CD4-positive, alpha-beta T cell treated with Interleukin-4 for 1 hour (primary cell): ENCODE data around the gene MAF.

ENCODE experiments used
- DNase-seq, 2 donors: peaks; one replicate each; pipeline ENCODE4 v3.0.0-alpha.2; 2020 to 2022

Gene MAF

DNA sequence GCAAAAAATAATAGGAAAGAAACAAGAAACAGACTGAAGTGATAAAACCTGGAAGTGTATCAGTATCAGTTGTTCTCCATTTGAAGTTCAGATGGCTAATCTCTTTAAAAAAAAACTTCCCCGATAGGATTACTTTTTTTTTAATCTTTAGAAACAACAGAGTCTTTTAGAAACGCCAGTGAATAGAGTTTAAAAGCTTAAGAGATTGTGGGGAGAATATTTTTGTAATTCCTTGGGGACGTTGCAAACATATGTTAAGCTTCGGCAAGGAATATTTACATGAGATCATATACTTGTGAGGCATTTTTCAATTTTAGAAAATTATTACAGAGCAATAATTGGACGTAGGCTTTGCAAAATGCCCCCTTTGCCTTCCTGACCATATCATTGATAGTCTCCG lies 13.2 kb downstream of the MAF start:
- no peak for DNase-seq

DNA sequence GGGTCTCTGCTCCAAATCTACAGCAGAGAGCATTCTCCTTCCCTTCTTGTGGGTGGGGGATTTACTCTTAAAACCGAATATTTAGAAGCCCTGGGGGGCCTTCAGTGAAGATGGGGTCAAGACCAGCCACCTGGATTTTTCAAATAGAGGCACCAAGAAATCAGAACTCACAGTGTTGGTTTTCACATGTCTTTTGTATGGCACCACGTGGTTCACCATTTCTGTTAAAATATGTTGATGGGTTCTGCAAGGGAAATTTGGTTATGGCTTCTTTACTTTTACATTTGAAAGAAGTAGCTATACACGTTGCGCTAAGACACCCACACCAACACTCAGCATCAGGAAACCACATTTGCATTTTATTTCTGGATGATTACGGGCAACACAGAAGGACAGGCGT lies 17.7 kb downstream of the MAF start:
- no peak for DNase-seq

DNA sequence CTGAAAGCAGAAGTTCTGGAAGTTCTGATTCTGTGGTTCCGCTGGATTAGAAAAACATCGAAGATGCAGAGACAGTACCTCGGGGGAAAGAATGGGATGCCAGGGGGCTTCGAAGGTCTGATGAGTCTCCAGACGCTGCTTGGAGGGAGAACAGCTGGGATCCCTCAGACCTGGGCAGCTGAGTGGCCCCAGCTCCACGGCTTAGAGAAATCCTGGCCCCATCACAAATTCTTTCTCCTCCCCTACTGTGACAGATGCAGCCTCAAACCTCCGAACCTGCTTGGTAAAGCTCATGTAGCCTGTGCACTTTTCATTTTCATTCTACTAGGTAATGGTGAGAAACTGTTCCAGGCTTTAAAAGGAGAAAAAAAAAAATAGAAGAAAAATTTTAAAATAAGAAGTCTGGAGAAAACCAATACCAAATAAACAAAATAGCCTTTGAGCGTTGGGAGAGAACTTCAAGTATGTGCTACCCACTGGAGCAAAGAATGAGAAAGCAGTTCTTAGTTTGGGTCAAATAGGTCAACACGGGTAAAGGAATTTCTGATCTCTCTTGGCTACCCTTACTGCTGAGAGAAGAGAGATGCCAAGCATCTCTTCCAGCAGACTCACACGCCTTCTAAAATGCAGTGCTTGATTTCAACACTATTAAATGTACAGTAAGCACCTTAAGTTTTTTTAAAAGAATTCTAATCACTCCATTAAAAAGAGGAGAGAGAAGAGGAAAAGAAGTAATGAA lies 19.9 kb downstream of the MAF start:
- DNase-seq = no peak

- no peak for DNase-seq
Measured at GRCh38 chr16:79576602-79577001, 23.9 kb downstream of the MAF start.

DNA sequence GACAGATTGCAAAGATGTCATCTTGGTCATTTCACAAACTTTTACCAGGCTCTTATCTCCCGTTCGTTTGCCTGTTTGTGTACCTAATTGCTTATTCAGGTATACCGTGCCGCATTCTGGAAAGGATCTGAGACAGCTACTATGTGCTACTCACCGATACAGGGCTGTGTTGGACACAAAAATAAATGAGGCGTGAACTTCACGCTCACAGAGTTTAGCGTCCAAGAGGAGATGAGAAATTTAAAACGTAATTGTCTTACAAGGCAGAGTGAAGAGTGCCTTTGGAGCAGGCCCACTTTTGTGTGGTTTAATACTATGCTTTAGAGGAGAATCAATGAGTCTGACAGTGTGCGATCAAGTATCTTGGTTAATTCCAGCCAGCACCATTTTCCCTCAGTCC lies 26.7 kb downstream of the MAF start:
- DNase-seq = no peak

- no peak for DNase-seq
Measured at GRCh38 chr16:79573071-79573470, 27.5 kb downstream of the MAF start.

- DNase-seq = no peak
Measured at GRCh38 chr16:79571903-79572535, 28.5 kb downstream of the MAF start.

DNA sequence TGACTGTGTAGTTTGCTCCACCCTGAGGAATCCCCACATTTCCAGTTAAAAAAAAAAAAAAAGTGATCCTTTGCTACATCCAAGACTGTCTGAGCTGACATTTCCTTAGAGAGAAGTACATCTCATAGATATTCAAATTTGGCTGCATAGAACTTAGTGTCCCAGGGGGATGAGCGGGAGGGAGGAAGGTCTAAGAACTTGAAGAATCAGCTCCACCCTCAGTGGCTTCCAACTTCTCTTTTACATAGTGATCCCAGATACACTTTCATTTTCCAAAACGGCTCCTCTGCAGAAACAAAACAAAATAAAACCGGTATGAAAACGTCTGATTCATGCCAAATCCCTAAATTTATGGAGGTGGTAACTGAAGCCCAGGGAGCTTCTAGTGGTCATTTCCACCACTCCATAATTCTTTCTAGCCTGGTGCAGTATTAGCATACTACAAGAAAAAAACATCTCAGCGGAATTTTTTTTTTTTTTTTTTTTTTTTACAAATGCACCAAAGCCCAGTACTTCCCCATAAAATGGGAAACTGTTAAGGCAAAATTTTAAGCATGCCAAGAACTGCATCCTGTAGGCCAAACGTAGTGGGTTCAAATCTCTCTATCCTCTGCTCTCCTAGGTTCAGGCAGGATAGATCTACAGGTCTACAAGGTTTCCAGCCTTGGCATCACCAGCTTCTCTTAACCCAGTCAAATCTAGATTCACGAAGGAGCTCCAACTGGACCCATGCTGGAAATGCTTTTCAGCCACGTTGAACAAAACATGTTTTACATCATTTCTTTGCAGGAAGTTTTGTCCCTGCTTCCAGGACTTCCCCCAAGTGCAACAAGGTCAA lies 29.3 kb downstream of the MAF start:
- DNase-seq = no peak

- no peak for DNase-seq
Measured at GRCh38 chr16:79564671-79565107, 35.8 kb downstream of the MAF start.

DNA sequence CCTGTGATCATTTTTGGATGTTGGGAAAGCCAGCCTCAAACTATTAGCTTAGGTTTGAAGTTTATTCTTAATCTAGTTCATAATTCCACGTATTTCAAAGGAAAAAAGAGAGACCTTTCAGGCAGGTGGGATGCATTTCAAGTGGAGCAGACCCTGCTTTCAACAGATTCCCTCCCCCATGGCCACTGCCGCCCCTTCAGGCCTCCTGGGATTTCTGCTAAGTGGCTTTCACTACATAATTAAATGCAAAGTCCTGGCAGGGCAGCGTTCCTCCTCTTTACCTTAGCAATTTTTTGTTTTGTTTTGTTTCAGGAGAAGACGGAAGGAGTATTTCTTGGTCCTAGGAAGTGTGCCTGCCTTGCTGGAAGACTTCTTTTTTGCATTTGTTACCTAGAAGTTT lies 36.6 kb downstream of the MAF start:
- DNase-seq = no peak

DNA sequence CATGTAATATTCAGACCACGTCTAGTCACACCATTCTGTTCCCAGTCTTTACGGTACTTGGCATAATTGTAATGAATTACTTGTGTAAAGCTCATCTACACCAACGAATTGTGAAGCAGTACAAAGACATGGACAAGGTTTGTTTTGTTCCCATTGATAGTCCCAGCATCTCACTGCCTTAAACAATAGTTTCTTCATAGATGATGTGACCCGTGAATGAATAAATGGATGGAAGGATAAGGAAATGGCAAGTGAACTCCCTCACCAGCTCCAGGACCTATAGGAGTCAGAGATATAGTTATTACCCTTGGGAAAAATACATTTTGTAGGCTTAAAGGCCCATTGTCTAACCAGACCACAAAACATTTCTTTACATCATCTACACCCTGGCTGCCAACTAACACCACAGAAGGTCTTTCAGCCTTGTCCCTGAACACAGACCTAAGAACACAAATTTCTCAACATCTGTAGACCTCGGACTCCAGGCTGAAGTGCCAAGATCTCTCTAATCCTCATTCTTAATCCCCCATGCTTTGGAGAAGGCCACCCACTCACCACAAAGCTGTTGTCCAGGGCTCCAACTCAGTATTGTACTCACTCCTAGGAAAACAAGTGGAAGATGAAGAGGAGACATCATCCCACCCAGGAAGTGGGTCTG lies 38.2 kb downstream of the MAF start:
- no peak for DNase-seq

- DNase-seq = no peak
Measured at GRCh38 chr16:79561729-79562128, 38.8 kb downstream of the MAF start.

GRCh38 chr16:79560923-79561322 lies 39.6 kb downstream of the MAF start:
- DNase-seq = no peak

DNA sequence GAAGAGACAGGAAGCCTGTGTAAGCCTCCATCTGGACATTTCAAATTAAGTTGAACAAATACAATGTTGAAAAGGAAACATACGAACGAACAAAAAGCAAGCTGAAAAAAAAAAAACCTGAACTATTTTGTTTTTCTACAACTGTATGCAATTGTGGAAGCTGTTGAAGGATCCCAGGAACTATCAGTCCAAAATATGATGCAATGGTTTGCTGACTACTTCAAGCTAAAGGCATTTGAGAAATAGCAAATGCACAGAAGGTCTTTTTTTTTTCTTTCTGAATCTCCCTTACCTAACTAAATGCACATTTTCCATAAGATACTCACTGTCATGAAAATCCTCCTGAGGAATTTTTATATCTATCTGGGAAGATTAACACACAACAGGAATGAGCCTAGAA lies 40.2 kb downstream of the MAF start:
- DNase-seq = no peak

DNA sequence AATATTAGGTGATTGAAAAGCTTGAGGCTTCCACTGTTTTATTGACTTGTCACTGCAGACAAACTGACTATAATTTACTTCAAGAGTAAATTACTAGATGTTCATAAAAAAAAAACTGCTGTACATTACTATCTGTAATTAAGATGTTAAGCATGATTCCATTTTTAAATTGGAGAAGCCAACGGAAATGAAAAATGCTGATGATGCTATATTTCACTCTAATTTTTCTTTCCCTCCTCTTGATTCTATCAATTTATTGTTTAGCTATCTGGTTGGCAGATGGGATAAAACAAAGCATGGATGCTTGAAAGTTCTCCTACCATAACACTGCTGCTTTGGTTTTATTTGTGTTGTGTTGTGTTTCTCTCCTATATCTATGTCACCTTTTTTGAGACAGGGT lies 41.0 kb downstream of the MAF start:
- no peak for DNase-seq

GRCh38 chr16:79557421-79557820 lies 43.1 kb downstream of the MAF start:
- DNase-seq = no peak

DNA sequence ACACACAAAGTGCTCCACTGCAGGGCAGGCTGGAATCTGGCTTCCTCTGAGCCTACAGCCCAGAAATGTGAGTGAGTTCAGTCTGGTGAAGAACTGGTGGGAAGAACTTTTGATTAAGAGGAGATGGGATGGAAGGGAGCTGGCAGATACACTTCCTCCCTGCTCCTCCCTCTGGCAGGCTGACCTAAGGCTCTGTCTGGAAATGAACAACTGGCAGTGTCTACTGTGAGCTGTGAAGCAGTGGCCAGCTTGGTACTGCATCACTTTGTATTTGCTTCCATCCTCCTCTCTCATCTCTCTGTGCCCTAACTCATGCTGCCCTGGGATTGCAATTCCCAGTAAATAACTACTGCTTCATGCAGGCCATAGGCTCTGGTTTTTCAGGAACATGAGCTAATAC lies 45.6 kb downstream of the MAF start:
- DNase-seq = no peak

GRCh38 chr16:79550373-79550772 lies 50.2 kb downstream of the MAF start:
- DNase-seq = no peak

- DNase-seq = no peak
Measured at GRCh38 chr16:79547085-79547484, 53.5 kb downstream of the MAF start.
